Stimulated activated CD8-positive, alpha-beta memory T cell treated with anti-CD3 and anti-CD28 coated beads, Interleukin-15, amount 100 ng/mL, for 24 hours (primary cell): ENCODE data around the gene MAN1A2.

ENCODE experiments used
- DNase-seq: peaks from one replicate; pipeline ENCODE4 v3.0.0-alpha.2; 2020; ENCODE audit warnings: low read depth

The MAN1A2 gene

DNA sequence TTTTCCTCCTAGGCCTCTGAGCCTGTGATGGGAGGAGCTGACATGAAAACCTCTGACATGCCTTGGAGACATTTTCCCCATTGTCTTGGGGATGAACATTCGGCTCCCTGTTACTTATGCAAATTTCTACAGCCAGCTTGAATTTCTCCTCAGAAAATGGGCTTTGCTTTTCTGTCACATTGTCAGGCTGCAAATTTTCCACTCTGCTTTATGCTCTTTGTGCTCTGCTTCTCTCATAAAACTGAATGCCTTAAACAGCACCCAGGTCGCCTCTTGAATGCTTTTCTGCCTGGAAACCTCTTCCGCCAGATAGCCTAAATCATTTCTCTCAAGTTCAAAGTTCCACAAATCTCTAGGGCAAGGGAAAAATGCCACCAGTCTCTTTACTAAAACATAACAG lies 191.9 kb downstream of the MAN1A2 start:
- DNase-seq, result no peak

DNA sequence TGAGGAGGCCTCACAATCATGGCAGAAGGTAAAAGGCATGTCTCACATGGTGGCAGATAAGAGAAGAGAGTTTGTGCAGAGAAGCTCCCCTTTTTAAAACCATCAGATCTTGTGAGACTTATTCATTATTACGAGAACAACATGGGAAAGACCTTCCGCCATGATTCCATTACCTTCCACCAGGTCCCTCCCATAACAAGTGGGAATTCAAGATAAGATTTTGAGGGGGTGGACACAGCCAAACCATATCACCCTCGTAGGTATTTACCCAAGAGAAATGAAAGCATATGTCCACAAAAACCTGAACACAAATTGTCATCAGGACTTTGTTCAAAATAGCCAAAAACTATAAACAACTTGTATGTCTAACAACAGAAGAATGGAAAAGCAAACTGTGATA lies 192.7 kb downstream of the MAN1A2 start:
- DNase-seq, result no peak

DNA sequence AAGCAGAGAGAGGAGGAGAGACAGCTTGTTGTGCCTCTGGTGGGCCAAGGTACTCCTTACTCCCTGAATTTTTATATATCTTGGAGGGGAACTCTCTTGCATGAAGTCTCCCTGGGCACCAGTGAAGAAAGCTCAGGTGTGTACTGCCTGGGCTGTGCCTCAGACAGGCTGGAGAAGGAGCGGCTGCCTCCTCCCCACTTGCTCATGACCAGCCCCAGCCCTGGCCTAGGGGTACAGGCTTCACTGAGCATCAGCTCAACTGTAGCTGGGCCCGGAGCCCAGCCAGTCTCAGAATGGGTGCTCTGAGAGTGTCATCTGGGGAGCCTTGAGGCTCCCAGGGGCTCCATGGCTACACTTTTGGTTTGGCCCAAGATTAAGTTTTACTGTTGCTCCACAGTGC lies 193.8 kb downstream of the MAN1A2 start:
- no peak for DNase-seq

DNA sequence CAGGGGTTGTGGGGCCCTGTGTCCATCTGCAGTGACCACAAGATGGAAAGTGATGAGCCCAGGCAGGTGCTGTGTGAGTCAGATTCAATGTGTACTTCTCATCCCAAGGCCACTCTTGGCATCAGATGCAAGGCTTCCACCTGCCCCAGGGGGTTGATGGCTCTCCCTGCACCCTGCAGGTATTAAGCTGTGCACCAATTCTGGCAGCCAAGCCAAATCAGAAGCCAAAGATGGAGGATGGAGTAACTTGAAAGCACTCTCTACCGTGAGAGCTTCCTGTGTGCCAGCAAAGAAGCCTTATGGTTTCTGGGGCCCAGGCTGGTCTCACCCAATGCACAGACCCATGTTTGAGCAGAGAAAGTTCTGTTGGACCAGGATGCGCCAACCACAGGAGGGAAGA lies 194.3 kb downstream of the MAN1A2 start:
- DNase-seq, result no peak

DNA sequence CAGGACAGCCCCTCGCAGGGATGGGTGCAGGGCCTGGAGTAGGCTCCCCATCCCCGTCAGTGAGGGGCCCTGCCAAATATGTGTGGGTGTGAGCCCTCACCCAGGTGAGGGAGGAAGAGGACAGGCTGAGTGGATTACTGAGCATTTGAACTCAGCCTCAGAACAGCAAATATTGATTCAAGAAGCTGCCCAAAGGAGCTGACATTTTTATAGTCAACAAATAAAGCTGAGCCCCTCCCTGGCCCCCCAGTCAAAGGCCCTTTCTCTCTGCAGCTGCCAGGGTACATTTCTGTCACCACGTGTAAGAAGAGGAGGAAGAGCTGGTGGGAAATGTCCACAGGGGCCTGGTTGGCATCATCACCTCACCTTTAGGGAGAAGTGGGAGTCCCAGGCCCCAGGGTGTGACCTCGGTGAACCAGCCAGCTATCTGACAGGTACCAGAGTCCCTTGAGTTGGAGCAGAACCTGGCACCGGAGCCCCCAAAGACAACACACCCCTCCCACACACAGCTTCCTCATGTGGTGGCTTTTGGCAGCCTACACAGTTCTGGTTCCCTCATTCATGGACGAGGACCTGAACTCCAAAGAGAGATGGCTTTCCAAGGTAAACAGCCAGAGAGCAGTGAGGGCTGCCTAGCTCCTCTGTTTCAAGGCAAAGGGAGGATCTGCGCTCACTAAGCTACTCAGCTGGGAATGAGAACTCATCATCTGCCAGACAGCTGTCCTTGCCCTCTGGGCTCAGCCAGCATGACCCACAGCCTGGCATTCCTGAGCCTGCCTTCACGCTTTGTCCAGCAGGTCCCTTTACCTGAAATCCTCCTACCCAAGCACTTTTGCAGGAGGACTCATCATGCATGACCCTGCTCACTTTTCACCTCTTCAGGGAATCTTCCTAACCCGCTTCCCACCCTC lies 195.6 kb downstream of the MAN1A2 start:
- DNase-seq, result no peak

DNA sequence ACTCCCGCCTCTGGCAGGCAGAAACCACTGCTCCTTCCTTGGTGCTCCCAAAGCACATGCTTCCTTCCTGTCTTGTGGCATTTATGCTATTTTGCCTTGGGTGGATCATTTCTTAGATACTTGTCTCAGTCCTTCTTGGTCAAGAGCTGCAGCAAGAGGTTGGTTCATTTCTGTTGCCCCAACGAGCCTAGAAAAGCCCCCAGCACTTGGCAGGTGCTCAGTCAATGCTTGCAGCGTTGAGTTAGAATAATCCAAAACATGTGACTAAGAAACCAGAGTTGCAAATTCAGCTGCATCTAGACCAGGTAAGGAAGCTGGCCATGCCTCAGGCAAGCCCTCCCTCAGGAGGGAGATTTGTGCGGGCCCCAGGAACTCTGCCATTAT lies 196.2 kb downstream of the MAN1A2 start:
- no peak for DNase-seq

DNA sequence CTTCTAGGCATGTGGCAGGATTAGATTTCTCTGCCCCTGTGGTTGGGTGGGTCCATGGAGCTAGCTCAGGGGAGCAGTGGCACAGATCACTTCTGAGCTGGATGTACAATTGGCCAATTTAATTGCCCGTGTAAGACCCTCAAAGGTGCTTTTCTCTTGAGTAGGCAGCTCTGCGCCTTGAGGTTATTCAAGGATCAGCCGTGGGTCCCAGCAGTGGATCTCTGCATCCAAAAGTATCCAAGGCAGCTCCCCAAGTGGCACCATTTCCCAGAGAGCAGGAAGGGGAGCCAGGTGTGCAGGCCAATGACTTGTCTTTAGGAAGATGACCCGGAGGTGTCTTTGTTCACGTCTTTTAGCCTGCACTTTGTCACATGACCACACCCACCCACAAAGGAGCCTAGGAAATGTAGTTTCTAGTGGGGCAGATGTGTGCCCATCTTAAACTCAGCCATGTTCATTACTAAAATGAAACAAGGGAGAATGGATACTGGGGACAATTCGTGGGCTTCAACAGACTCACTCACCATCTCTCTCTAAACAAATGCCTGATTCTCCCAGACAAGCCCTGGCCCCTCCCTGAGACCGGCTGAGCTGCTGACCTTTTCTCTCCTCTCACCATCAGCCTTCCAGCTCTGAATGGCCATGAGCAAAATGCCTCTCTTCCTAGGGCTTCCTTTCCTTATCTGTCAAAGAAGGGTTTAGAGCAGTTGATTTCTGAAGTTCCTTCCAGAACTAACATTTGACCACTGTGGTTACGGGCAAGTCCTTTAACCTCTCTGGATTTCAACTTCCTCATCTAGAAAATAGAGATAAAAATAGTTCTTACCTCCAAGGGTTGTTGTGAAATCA lies 197.2 kb downstream of the MAN1A2 start:
- no peak for DNase-seq

DNA sequence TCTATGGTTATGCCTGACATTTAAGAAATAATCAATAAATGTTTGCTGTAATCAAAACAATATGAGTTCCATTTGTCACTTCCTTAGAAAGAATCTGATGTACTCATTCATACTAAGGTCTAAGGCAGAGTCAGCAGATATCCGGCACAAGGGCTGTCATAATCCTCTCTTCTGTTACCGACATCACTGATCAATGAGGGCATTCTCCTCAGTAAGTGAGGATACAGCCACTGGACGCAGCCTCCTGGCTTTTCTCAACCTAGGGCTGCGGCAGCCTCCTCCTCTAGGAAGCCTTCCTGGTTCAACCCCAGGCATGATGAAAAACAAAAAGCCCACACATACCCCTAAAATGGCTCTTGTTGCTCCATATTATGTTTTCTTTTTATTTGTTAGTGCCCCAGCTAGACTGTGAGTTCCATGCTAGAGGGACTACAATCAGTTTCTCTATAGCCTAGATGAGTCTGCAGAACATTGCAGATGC lies 197.9 kb downstream of the MAN1A2 start:
- DNase-seq, result no peak

DNA sequence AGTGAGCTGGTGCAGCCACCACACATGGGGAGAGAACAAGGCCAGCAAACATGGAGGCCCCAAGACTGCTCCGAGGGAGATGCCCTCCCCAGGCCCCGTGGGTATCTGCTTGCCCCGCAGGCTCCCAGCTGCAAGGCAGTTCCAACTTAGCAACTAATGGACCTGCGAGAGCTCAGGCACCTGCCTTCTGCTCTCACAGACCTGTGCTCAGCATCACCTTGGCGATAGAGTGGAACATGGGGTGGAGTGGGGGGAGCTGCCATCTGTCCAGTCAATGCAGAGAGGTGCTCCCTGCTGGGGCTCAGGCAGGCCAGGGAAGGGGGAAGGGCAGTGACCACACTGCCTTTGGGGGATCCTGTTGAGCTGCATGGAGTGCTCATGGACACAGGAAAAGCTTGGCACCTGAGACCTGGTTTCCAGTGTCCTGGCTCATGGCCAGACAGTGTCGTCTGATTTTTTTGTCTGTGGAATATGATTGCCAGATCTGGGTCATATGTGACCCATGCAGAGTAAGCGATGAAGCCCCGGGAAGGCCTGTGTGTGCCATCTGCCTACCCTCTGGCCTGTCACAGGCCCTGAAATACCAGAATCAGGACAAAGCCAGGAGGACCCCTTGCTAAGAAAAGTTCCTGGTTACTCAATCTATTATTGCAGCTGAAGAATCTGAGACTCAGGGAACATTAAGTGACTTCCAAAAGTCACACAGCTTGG lies 198.7 kb downstream of the MAN1A2 start:
- no peak for DNase-seq

DNA sequence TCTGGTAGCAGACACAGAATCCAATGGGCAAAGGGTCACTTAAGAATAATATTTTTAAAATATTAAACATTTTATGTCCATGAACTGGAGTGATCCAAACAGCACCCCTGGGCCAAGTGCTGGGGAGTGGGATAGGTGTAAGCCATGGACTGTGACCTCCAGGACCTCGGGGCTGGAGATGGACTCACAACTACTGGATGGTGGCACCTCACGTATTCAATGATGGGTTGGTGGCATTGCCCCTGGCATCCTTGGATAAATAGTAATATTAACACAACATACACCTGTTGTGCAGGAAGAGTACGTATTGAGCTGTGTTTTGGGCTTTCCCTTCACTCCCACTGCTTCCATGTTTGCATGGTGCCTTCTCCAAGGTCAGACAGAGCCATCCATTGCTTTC lies 199.3 kb downstream of the MAN1A2 start:
- DNase-seq, result no peak

DNA sequence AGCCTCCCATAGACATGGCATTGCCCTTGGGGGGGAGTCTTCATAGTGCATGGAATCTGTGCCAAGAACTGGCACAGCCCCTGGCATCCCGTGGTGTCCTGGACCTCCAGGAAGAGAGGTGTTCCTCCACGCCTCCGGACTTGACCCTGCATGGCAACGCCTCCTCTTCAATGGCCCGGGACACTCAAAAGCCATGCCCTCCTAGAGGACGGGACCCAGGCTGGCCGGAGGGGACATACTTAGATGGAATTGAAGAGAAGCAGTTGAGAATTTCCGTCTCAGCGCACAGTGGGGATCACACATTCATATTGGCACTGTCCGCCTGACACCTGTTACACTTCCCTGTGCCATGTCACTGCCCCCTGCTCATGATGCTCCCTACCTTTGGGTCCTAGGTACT lies 200.2 kb downstream of the MAN1A2 start:
- no peak for DNase-seq

DNA sequence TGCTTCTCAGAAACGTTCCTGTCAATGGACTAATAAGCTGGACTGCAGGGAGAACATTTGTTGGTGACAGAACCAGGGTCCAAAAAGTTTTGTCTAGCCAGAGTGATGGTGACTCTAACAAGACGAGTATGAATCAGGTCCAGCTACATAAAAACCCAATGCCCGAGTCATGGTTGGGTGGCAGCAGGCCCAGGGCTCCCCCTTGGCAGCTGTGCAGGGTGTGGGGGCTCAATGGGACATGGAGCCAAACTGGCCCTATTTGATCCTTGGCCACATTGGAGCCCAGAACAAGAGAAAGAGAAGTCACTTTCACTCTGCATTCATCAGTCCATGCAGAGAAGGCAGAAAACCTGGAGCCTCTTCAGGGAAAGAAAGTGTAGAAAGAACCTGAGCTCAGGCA lies 200.7 kb downstream of the MAN1A2 start:
- no peak for DNase-seq

DNA sequence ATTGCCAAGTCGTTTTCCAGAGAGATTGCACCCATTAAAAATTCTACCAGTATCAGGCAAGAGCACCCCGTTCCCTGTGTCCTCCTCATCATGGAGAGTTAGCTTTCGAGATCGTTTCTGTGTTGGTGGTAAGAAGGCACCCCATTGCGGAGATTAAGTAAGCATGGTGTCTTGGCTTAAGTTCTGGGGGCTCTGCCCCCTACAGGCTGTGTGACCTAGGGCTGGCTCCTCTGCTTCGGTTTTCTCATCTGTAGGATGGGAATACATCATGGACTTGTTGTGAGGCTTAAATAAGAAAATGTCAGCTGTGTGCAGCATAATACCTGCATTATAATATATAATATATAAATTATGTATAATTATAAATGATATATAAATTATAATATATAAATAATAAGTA lies 201.8 kb downstream of the MAN1A2 start:
- no peak for DNase-seq

DNA sequence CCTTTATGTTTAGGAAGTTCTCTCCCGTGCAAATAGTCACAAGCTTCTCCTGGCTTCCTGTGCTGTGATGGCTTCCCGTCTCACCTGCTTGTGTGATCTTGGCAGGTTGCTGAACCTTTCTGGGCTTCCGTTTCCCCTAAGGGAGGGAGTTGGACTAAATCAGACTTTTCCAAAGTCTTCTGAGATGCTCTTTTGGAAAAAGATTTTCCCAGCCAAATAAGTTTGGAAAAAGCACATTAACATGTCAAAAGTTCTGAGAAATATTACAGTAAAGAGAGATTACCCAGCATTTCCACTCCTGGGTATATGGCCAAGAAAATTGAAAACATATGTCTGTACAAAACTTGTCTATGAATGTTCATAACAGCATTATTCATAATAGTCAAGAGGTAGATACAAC lies 202.6 kb downstream of the MAN1A2 start:
- DNase-seq, result no peak

DNA sequence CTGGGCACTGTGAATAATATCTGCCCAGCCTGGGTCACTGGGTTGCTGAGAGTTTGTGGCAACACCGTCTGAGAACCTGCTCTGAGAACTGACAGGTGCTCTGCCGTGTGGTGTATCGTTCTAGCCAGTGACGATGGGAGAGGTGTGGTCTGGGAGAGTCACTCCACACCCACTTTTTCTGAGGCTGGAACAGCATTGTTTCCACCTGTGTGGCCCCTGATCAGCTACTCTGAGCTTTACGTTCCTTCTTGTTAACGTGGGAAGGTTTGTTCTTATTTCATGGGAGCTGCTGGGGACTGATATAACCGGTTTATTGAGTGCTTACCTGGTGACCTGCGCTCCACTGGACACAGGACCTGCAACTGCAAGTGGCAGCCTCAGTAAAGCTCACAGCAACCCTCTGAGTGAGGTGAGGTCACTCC lies 203.8 kb downstream of the MAN1A2 start:
- DNase-seq, result no peak

DNA sequence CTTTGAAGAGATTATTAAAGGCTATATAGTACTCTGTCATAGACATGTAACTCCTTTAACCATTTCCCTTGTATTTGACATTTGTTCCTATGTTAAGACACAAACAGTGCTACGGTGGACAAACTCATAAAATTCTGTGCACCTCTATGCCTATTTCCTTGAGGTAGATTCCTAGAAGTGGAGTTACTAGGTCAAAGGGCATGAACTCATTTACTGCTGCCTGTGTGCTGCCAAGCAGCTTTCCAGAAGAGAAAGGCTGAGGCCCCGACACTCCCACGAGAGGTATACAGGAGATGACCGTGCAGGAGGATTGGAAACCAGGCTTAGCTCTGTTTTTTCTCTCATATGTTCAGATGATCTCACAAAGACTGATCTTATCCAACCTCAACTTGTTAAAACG lies 204.2 kb downstream of the MAN1A2 start:
- no peak for DNase-seq

DNA sequence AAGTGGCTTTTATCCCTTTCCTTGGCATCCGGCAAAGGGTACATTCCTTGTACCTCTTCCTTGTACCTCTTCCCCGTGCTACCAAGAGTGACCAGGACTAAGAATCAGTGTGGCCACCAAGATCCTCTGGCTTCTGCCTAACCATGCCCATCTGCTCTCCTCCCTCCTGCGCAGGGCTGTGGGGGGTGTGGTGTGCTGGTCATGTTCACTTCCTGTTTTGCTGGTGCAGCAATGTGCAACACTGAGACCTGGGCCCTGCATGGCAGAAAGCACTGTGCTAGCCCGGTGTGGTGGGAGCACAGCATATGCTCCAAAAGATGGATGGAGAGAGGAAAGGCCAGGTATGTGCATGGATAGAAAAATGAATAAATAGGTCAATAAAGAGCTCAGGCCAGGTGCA lies 205.3 kb downstream of the MAN1A2 start:
- no peak for DNase-seq

DNA sequence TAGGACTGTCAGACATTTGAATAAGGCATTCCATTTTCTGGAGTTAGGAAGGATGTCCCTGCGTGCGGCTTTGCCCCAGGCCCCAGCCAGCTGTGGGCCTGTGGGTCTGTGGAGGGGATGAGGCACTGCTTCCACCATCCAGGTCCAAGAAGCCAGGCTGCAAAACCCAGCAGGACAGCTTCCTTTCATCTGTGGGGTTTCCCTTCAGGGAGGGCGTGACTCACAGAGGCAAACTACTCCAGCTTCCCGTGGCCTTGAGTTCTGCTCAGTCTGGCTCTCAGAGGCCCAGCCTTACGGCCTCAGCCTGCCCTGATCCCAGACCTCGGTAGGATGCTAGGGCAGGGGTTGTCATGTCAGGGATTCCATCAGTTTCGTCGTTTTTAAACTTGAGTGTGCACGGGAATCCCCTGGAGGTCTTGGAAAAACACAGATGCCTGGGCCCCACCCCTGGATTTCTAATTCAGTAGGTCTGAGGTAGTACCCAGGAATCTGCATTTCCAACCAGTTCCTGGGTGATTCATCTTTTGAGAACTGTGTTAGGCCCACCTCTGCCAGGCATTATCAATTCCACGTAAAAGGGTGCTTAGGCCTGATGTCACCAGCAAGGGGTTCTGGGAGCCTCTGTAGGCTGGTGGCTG lies 206.3 kb downstream of the MAN1A2 start:
- no peak for DNase-seq

DNA sequence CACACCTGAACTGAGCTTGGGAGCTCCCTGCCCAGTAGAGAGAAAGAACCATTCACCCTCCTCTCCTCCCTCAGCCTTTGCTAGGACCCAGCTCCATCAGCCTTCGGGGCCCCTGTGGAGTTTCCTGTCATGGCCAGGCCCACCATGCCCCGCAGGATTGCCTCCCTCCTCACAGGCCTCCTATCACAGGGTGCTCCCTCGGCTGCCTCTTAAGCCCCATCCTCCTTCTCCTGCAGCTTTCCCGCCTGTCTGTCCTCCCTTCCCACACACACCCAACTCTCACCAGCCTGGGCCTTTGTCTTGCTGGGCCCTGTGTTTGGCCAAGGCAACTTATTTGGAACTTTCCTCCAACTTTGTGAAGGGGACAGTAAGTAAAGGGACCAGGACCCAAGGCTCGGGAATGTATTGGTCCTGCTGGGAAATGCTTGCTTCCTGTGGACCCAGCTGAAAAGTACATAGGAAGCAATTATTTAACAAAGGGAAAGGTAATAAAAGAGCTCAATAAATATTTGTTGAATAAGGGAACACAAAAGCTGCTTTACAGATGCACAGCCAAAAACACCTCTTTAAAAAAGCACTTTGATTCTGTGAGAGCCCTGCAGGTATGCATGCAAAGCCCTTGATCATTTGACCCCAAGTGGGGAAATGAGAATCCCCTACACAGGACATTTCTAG lies 207.0 kb downstream of the MAN1A2 start:
- DNase-seq, result no peak

DNA sequence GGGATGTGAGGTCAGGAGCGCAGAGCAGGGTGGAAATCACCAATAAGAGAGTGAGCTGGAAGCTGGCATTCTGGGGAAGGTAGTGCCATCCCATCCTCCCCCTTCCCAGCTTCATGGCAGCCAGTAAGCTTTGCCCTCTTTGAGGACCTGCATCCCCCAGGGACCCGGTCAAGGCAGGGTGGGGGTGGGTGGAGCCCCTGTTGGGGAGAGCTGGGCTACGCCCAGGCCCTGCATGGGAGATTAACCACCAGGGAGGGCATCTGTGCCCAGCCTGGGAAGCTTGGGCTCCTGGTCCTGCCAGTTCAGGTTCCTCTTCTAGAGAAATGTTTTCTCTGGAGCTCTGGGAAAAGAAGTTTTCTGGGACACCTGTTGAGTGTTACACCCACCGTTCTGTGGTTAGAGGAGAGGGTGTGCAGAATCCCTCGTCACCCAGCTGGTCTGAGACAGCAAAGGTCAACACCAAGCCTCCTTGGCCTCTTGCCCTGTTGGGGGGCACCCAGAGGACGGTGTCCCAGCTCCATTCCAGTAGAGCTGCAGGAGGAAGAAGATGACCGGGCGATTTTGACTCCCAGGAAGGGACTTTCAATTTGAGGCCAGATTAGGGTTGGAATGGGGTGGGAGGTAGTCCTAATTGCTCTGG lies 208.5 kb downstream of the MAN1A2 start:
- no peak for DNase-seq

DNA sequence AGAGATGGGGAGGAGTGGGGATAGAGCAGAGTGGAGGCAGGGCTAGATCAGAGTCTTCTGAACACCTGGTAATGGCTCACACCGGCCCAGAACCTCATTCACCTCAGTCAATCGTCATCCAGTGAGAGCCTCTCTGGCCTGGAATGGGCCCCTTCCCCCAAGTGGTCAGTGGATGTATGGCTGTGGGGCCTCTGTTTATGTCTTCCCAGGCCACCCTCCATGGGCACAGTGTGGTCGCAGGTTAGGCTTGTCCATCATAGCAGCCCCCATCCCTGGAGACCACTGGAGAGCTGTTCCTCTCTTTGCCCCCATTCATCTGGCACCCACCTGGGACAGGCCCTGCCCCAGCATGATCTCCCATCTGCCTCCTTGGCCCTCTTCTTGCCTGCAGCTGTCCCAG lies 209.0 kb downstream of the MAN1A2 start:
- DNase-seq, result no peak
